OCI-M2 (cell line): ENCODE results near the gene FBXO9.
"Not testable (repeated sequence)": the region's sequence is repeated elsewhere in the genome, so short reads cannot be mapped to it uniquely, and the experiment has no call there.

Experiments used
- DNase-seq: peaks from one replicate; lab custom pipeline; 2025; ENCODE audit not compliant: unreplicated experiment; lab: John Stamatoyannopoulos, UW

The FBXO9 gene

GRCh38 chr6:53045891-53046673 lies 19.1 kb upstream of the FBXO9 start:
- DNase-seq, result no peak

GRCh38 chr6:53048431-53049195 lies 16.6 kb upstream of the FBXO9 start:
- DNase-seq, result no peak

- DNase-seq, result no peak
Observed at GRCh38 chr6:53049415-53049814, 15.8 kb upstream of the FBXO9 start.

- not testable (repeated sequence) for DNase-seq
Observed at GRCh38 chr6:53052152-53052551, 13.1 kb upstream of the FBXO9 start.

- DNase-seq, result no peak
Observed at GRCh38 chr6:53054532-53054931, 10.7 kb upstream of the FBXO9 start.

GRCh38 chr6:53055873-53056272 lies 9.3 kb upstream of the FBXO9 start:
- no peak for DNase-seq

- no peak for DNase-seq
Observed at GRCh38 chr6:53056273-53056672, 8.9 kb upstream of the FBXO9 start.

- DNase-seq, result no peak
Observed at GRCh38 chr6:53058388-53059195, 6.6 kb upstream of the FBXO9 start.

- DNase-seq, result no peak
Observed at GRCh38 chr6:53059648-53060589, 5.3 kb upstream of the FBXO9 start.

GRCh38 chr6:53062169-53062539 lies 3.0 kb upstream of the FBXO9 start:
- DNase-seq, result no peak

- DNase-seq, result not testable (repeated sequence)
Observed at GRCh38 chr6:53064255-53064654, 949 bp upstream of the FBXO9 start.

GRCh38 chr6:53064726-53065265 lies 408 bp upstream of the FBXO9 start:
- DNase-seq, result peak; percentile 73

GRCh38 chr6:53066077-53066417 lies 843 bp downstream of the FBXO9 start:
- no peak for DNase-seq

- DNase-seq, result no peak
Observed at GRCh38 chr6:53066874-53067706, 1.9 kb downstream of the FBXO9 start.

- no peak for DNase-seq
Observed at GRCh38 chr6:53067849-53068361, 2.7 kb downstream of the FBXO9 start.

- DNase-seq, result no peak
Observed at GRCh38 chr6:53069427-53069826, 4.2 kb downstream of the FBXO9 start.

- no peak for DNase-seq
Observed at GRCh38 chr6:53070806-53071205, 5.6 kb downstream of the FBXO9 start.

- no peak for DNase-seq
Observed at GRCh38 chr6:53074347-53074746, 9.1 kb downstream of the FBXO9 start.

GRCh38 chr6:53080813-53081212 lies 15.6 kb downstream of the FBXO9 start:
- no peak for DNase-seq
